Right forelimb (tissue), 1 donor: ENCODE data around the gene MED13.

Experiments used
- DNase-seq: peaks from one replicate; pipeline ENCODE4 v3.0.0-alpha.2; 2018

MED13 gene

DNA sequence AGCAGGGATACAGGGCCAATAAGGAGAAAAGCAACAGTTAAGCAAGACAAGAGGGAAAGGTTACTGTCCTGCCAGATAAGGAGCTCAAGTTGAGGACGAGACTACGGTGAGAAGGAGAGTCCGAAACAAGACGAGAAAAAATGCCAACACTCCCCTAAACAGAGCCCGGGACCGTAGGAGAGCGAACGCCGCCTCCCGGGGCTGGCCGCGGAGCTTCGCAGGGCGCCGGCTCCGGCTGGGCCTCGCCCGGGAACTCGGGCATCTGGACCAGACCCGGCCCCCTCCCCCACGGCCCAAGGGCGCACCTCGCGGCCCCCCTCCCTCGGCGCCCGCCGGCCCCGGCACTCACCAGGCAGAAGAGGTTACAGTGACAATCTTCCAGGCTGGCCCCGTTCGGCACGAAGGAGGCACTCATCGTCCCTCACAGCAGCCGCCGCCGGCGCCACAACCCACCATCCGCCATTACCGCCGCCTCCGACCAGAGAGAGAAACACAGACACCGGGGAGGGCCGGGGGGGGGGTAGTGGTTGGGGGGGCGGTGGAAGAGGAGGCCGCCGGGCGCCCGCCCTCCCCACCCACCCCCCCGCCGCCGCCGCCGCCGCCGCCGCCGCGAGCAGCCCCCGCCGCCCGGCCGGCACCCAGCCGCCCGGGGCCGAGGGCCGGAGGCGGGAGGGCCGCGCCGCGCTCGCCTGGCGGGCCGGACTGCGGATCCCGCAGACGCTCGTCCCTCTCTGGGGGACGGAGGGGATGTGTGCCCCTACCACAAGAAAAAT, at the start of gene MED13:
TSS of gene MED13 (minus strand) at position 488 of the 773 bp plus-strand sequence. CDS start at position 415, 73 bp downstream.
- peak; percentile 76 for DNase-seq

- DNase-seq = no peak
Observed at GRCh38 chr17:62112229-62112628, 47.2 kb upstream of the MED13 start.

DNA sequence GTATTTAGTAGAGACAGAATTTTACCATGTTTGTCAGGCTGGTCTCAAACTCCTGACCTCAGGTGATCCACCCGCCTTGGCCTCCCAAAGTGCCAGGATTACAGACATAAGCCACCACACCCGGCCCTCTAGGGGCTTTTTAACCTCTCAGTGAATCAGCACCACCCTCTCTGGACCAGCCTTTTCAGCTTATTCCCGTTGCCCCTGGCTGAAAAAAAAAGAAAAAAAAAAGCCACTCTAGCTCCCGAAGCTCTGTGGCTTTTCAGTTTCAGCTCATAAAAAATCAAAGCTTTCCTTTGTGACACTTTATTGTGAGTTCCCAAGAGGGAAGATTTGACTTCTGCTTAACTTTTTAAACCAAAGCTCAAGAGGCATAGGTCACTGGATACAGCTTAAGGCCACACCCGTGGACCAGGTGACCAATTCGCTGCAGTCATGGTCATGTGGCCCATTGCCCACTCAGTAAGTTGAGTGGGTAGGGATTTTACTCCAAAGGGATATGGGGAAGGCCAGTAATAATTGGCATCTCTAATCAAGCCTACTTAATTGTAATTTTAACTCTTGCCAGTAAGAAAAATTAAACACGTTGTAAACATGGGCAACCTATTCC, 46.6 kb upstream of the MED13 start:
- DNase-seq = no peak

- no peak for DNase-seq
Observed at GRCh38 chr17:62110923-62111484, 45.9 kb upstream of the MED13 start.

DNA sequence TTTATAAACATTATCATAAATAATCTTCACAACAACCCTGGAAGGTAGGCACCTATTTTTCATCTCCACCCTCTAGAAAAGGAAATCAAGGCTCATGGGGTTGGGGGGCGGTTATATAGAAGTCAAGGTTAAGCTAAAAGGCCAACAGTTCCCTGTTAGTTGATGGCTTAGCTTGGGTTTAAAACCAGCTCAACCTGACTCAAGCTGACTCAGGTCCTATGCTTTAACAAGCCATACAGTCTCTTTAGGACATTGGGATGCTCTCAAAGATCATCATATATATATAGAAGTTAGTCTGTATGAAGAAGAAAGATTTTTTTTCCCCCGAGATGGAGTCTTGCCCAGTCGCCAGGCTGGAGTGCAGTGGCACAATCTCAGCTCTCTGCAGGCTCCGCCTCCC, 44.8 kb upstream of the MED13 start:
- DNase-seq = no peak

DNA sequence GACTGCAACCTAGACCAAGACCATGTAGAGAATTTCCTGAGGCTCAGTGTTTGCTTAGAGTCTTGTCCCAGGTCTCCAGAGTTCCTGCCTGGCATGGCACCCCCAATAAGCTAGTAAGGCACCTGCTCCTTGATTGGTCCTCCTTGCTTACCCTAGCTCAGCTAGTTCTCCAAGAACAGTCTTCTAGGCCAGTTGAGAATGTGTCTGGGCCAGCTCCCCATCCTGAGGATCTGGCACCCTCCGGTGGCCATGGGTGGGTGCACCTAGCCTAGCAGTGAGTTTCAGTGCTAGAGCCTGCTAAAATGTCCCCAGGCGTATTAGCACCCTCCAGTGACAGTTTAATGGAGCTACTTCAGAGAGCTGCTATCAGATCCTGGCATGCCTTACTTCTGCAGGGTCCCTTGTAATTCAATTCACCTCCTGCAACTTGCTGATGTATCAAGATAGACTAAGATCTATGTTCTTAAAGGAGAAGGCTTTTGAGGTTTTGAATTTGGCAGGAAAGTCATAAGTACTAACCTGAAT, 44.4 kb upstream of the MED13 start:
- no peak for DNase-seq

- DNase-seq = no peak
Observed at GRCh38 chr17:62105861-62106260, 40.8 kb upstream of the MED13 start.

DNA sequence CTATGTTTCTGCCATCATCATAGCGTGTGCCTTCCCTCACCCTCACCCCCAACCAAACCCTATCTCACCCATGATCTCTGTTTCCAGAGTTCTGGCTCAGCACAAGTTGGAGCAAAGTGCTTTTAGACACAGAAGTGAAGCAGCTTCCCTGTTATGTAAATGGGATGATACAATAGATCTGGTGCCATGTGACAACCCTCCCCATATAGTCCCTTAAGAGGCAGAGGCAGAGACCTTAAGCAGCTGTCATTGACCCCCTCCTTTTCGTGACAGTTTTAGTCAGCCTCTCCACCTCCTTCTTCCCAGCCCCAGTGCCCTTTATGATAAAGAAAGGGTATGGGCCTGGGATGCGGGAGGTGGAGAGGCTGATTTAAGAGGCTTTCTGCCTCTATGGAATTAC, 40.3 kb upstream of the MED13 start:
- DNase-seq = no peak

DNA sequence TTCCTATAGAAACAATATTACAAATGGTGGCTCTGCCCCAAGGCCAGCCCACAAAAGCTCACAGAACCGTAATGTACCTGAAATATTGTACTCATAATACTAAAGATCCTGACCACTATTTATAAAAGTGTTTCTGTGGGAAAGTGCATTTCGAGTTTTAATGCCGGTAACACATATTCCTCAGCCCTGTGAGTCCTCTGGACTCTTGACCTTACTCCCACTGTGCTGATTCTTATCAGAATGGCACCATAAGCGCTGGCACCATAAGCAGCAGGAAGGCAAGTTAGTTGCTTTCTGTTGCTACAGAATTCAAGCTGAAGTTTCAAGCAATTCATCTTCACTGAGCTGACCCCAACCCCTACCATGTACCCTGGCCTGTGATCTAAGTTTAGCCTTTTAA, 36.4 kb upstream of the MED13 start:
- no peak for DNase-seq

DNA sequence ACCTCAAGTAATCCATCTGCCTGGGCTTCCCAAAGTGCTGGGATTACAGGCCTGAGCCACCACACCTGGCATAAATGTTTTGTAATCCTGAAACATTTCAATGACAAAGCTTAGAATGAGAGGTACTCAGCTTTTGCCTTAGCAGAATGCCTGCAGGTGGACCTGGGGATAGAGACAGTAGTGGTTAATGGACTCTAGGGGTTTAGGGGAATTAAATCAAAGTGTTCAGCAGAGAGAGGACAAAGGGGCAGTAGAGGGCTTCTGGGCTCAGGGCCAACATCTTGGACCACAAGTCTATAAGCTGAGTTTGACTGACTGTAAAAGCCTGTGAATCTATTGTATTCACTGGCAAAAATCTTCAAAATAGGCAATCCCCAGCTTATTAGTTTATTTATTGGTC, 36.0 kb upstream of the MED13 start:
- no peak for DNase-seq

GRCh38 chr17:62100055-62100454, 35.0 kb upstream of the MED13 start:
- DNase-seq = no peak

GRCh38 chr17:62099532-62099931, 34.5 kb upstream of the MED13 start:
- no peak for DNase-seq

DNA sequence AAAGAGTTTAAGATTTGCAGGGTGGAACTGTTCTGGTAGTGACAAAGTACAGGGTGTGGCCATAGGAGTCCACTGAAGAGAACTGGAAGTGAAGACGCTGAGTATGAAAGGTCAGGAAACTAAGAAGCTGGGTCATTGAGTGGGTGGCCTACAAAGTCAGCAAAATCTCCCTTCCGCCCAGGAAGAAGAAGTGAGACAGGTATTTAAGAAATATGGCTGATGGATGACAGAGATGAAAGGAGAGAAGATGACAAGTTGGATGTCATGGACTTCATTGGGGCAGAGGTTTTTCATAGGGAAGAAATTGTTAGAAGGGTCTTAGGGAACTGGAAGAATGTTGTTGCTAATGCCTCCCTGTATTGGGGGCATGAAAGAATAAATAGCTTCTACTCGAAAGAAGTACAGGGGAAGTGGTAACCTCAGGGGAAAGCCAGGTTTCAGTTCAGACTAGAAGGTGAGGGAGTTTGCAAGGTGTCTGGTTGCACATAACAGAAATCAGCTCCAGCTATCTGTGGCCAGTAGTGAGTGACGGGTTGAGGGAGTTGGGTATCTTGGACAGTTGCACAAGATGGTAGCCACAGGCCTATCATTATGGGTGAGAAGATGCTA, 33.6 kb upstream of the MED13 start:
- DNase-seq = no peak

GRCh38 chr17:62096401-62096670, 31.3 kb upstream of the MED13 start:
- no peak for DNase-seq

DNA sequence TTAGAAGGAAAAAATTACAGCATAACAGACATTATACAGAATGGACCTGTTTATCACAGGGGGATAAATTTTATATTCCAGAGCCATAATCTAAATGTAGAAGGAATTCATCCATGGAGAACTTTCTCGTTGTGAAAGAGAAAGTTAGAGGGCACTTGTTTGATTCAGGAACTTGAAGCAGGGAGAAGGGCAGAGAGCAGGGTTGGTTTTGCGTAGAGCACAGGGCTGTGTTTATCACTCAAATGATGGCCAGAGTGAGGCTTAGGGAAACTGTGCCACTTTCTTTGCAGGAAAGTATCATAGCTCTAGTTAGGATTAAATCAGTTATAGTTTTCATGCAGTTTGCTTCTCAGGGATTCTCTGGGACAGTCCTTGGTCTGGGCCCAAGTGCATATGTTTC, 29.1 kb upstream of the MED13 start:
- no peak for DNase-seq

DNA sequence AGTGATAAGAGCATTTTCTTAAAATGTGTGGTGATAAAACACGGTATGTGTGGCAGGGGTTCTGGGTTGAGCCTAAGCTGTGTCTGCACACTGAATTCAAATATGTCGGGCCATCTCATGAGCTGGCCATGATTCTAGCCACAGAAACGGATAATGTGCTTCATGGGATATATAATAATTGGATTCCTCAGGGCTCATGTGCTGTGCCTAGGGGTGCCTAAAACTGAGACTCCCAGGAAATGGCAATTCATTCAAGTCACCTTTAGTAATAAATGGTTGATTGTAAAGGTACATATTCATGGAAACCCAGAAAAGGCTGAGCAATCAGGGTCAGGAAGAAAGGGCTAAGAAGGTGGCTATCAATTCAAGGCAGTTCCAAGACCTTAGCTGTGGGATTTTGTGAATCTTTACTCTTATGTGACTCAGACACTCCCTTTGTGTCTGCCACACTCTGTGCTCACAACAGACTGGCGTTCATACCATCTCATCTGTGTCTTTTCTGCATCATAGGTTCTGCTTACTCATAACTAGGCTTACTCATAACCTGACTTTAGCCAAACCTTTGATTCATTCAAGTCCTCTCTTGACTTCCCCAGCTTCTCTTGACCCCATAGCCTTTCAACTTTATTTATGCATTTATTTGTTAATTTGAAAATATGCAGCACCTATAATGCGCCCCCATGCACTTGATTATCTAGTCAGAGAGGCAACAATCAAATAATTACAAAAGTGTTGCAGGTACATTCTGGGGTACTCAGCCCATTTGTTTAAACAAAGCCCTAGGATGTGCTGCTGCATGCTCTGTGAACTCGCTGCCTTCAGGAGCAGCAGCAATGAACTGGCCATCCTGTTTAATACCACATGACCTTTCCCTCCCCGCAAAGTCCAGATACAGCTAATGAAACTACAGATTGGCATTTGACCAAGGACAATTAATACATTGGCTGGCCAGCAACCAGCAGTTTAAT, 28.4 kb upstream of the MED13 start:
- no peak for DNase-seq

DNA sequence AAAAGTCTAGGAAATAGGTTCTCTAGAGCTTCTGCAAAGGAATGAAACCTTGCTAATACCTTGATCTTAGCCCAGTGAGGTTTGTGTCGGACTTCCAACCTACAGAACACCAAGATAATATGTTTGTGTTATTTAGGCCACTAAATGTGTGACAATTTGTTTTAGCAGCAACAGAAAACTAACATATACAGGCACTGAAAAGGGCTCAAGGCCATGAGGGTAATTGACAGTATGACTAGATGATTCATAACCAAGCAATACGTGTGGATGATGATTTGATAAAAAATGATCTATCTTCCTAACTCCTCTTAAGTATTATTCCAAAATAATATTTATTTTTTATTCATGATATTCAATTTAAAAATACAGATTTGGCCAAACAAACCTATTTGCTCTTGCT, 27.7 kb upstream of the MED13 start:
- DNase-seq = no peak

- no peak for DNase-seq
Observed at GRCh38 chr17:62091804-62092203, 26.7 kb upstream of the MED13 start.

GRCh38 chr17:62090868-62091267, 25.8 kb upstream of the MED13 start:
- DNase-seq = no peak

- no peak for DNase-seq
Observed at GRCh38 chr17:62090021-62090824, 25.1 kb upstream of the MED13 start.

DNA sequence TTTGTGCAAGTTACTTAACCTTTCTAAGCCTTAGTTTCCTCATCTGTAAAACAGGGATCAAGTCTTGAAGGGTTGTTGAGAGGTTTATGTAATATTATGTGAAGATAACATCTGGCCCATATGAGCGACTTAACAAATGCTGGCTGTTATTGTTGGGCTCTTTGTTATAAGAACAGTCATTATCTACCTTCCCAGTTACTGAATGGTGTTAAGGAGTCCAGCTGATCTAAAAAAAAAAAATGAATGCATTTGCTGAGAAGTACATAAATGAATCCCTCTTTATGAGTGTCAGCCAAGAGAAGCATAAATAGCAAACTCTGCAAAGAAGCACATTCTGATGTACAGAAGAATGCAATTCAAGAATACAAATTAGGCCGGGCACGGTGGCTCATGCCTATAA, 24.3 kb upstream of the MED13 start:
- no peak for DNase-seq

DNA sequence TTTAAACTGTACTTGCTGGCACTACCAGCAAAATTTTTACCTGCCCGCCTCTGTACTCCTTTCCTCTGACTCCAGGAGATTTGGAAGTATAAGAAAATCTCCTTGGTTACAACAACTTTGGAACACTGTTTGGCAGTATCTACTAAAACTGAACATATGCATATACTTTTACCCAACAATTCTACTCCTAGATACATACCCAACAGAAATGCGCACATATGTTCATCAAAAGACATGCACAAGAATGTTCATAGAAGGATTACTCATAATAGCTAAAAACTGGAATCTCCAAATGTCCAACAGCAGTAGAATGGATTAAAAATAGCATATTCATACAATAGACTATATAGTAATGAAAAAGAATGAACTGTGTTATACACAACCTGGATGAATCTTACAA, 21.7 kb upstream of the MED13 start:
- no peak for DNase-seq
